ENCODE data around the gene GRIK4.

The GRIK4 gene

GRCh38 chr11:120912504-120912903 is 401.0 kb downstream of the GRIK4 start:
- CTCF ChIA-PET, result interaction anchor here (1.6 kb wide), 1 partner anchor 11 kb away, joined by 3 read pairs; no protein-coding TSS in a partner anchor
- no peak overlapping the region for H3K4me3 ChIP-seq (ENCODE audit: low read depth, low read length)
- peak; percentile 28 for TF ChIP-seq CTCF (IDR thresholded peaks at IDR 0.05; ENCODE audit: insufficient read depth, low read length, missing control alignments)
- POLR2A ChIA-PET, result no interaction called here
- DNase-seq (ENCODE audit: low read depth, low spot score), result peak; percentile 21

- CTCF ChIA-PET, result interaction anchor here (1.6 kb wide), 1 partner anchor 11 kb away, joined by 3 read pairs; no protein-coding TSS in a partner anchor
- no peak for DNase-seq (ENCODE audit: low read depth, low spot score)
- POLR2A ChIA-PET, result no interaction called here
- no peak for TF ChIP-seq CTCF (IDR thresholded peaks at IDR 0.05; ENCODE audit: insufficient read depth, low read length, missing control alignments)
- H3K4me3 ChIP-seq (ENCODE audit: low read depth, low read length), result no peak overlapping the region
These were observed 401.4 kb downstream of the GRIK4 start for GRCh38 chr11:120912915-120913314.

- no peak overlapping the region for H3K4me3 ChIP-seq (ENCODE audit: low read depth, low read length)
- no peak for DNase-seq (ENCODE audit: low read depth, low spot score)
- ChIA-PET POLR2A (no interaction called here), CTCF (interaction anchor here (1.1 to 1.6 kb wide), 2 partner anchors 12 to 280 kb away, joined by 3 to 4 read pairs; no protein-coding TSS in a partner anchor)
- TF ChIP-seq CTCF (IDR thresholded peaks at IDR 0.05; ENCODE audit: insufficient read depth, low read length, missing control alignments), result no peak
These were observed 402.5 kb downstream of the GRIK4 start for GRCh38 chr11:120914021-120914420.

- TF ChIP-seq CTCF (IDR thresholded peaks at IDR 0.05; ENCODE audit: insufficient read depth, low read length, missing control alignments), result no peak
- no peak for DNase-seq (ENCODE audit: low read depth, low spot score)
- CTCF ChIA-PET, result interaction anchor here (1.1 kb wide), 1 partner anchor 280 kb away, joined by 4 read pairs; no protein-coding TSS in a partner anchor
- POLR2A ChIA-PET, result no interaction called here
- H3K4me3 ChIP-seq (ENCODE audit: low read depth, low read length), result no peak overlapping the region
These were observed 403.1 kb downstream of the GRIK4 start for GRCh38 chr11:120914601-120915000.

- DNase-seq (ENCODE audit: low read depth, low spot score), result no peak
- no peak for TF ChIP-seq CTCF (IDR thresholded peaks at IDR 0.05; ENCODE audit: insufficient read depth, low read length, missing control alignments)
- CTCF ChIA-PET, result interaction anchor here (1.9 kb wide), 1 partner anchor 10 kb away, joined by 7 read pairs; no protein-coding TSS in a partner anchor
- H3K4me3 ChIP-seq (ENCODE audit: low read depth, low read length), result no peak overlapping the region
- POLR2A ChIA-PET, result no interaction called here
These were observed 406.2 kb downstream of the GRIK4 start for GRCh38 chr11:120917559-120918239.

- no peak overlapping the region for H3K4me3 ChIP-seq (ENCODE audit: low read depth, low read length)
- POLR2A ChIA-PET, result no interaction called here
- TF ChIP-seq CTCF (IDR thresholded peaks at IDR 0.05; ENCODE audit: insufficient read depth, low read length, missing control alignments), result no peak
- DNase-seq (ENCODE audit: low read depth, low spot score), result no peak
- CTCF ChIA-PET, result interaction anchor here (0.8 to 1.9 kb wide), 2 partner anchors 10 to 11 kb away, joined by 5 to 7 read pairs; no protein-coding TSS in a partner anchor
These were observed 406.7 kb downstream of the GRIK4 start for GRCh38 chr11:120918257-120918656.

Measured in AG04449 (cell line).